Loucy (cell line): Measurements from ENCODE around the gene SIK3.
A peak's percentile ranks its signal among the peaks of the same experiment; 100 is the strongest.

ENCODE experiments used
- H2AFZ ChIP-seq: fragments of 200-600 bp; sonication (generic); 2 replicates; pipeline ENCODE4 v1.6.0; 2016; ENCODE audit warnings: antibody characterized with exemption, mild to moderate bottlenecking, low read length, moderate library complexity
- H3F3A ChIP-seq: fragments of 200-600 bp; 2 replicates; pipeline ENCODE4 v1.6.0; 2016; ENCODE audit warnings: antibody characterized with exemption, low read depth, mild to moderate bottlenecking
- H3K27me3 ChIP-seq: fragments of 200-600 bp; sonication (generic); 2 replicates; pipeline ENCODE4 v1.6.1; 2014; ENCODE audit warnings: low read length, mild to moderate bottlenecking; ENCODE audit not compliant: insufficient read depth, poor library complexity, severe bottlenecking
- H3K36me3 ChIP-seq: fragments of 200-600 bp; sonication (generic); 2 replicates; pipeline ENCODE4 v1.6.1; 2016; ENCODE audit warnings: low read length; ENCODE audit not compliant: insufficient read depth
- H3K4me1 ChIP-seq: fragments of 200-600 bp; sonication (generic); 2 replicates; pipeline ENCODE4 v1.5.1; 2014; ENCODE audit warnings: low read length, mild to moderate bottlenecking; ENCODE audit not compliant: insufficient read depth, poor library complexity, severe bottlenecking
- H3K4me2 ChIP-seq: fragments of 200-600 bp; sonication (generic); 2 replicates; pipeline ENCODE4 v1.6.0; 2014; ENCODE audit warnings: antibody characterized with exemption, low read length, low read depth, mild to moderate bottlenecking; ENCODE audit not compliant: poor library complexity, severe bottlenecking
- H3K4me3 ChIP-seq: fragments of 200-600 bp; sonication (generic); 2 replicates; pipeline ENCODE4 v1.5.1; 2014; ENCODE audit warnings: low read length, mild to moderate bottlenecking, mixed read lengths; ENCODE audit not compliant: poor library complexity, severe bottlenecking
- H3K79me2 ChIP-seq: fragments of 200-600 bp; sonication (generic); 2 replicates; pipeline ENCODE4 v1.6.1; 2014; ENCODE audit warnings: low read length; ENCODE audit not compliant: insufficient read depth
- H3K9ac ChIP-seq: fragments of 200-600 bp; sonication (generic); 2 replicates; pipeline ENCODE4 v1.6.0; 2014; ENCODE audit warnings: mild to moderate bottlenecking, low read depth, low read length, moderate library complexity; ENCODE audit not compliant: poor library complexity, severe bottlenecking
- H3K9me2 ChIP-seq: fragments of 200-600 bp; sonication (generic); replicated peaks from 2 replicates; pipeline ENCODE4 v1.6.1; 2016; ENCODE audit warnings: low read depth, low read length, mixed read lengths
- H3K9me3 ChIP-seq: fragments of 200-600 bp; sonication (generic); 2 replicates; pipeline ENCODE4 v1.6.1; 2014; ENCODE audit warnings: mild to moderate bottlenecking, antibody characterized with exemption, low read length, low read depth; ENCODE audit not compliant: insufficient read depth
- H4K20me1 ChIP-seq: fragments of 200-600 bp; sonication (generic); 2 replicates; pipeline ENCODE4 v1.6.0; 2014; ENCODE audit warnings: antibody characterized with exemption, low read length, mild to moderate bottlenecking; ENCODE audit not compliant: insufficient read depth, poor library complexity, severe bottlenecking
- EZH2phosphoT487 ChIP-seq: fragments of 200-600 bp; IDR thresholded peaks from 2 replicates; pipeline ENCODE4 v1.6.1; 2018; ENCODE audit warnings: antibody characterized with exemption, mild to moderate bottlenecking, moderate library complexity, borderline replicate concordance
- TF ChIP-seq, protein P1 (sequence below): fragments of 200-600 bp; sonication (generic); conservative IDR thresholded peaks from 2 replicates; pipeline ENCODE4 v1.5.1; 2014; ENCODE audit warnings: mild to moderate bottlenecking, antibody characterized with exemption, low read length

SIK3 gene

DNA sequence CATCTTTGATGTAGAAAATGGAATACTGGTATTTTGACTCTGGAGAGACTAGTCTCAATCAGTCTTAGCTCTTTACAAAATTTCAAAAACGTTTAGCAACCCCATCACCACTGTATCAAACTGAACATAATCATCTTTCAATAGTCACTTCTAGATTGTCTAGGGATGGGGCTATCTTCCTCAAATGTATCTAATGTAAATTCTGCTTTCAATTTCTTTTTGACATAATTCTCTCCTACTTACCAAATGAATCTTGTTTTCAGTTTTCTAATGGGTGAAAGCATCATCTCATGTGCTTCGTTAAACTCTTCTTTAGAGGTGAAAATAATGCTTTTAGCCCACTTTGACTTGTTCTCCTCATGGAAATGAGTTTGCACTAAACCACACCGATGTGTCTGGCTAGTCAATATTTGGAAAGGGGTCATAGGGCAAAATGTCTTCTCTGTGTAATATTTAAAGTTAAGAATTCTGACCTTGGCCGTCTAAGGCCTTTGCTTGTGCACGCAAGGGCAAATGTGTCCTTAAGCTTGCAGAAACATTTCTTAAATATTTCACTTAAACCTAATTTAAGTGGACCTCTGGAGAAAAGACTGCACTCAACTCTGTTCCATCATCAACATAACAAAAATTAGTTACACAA lies 5.2 kb downstream of the SIK3 start:
- Histone ChIP-seq H3F3A (no peaks in the 10 kb centered on the region), H3K9me2 (no peaks in the 10 kb centered on the region), H3K79me2 (peaks cover 99% of the 10 kb centered on the region), H4K20me1 (peaks cover 42% of the 10 kb centered on the region), H3K4me3 (no peak overlapping the region), H3K4me1 (peaks cover 46% of the 10 kb centered on the region), H3K9ac (no peak overlapping the region), H3K27me3 (no peaks in the 10 kb centered on the region), H3K9me3 (no peaks in the 10 kb centered on the region), H3K36me3 (no peaks in the 10 kb centered on the region), H3K4me2 (peak overlapping the region; percentile 82), H2AFZ (no peak overlapping the region)
- TF ChIP-seq, protein P1, sequence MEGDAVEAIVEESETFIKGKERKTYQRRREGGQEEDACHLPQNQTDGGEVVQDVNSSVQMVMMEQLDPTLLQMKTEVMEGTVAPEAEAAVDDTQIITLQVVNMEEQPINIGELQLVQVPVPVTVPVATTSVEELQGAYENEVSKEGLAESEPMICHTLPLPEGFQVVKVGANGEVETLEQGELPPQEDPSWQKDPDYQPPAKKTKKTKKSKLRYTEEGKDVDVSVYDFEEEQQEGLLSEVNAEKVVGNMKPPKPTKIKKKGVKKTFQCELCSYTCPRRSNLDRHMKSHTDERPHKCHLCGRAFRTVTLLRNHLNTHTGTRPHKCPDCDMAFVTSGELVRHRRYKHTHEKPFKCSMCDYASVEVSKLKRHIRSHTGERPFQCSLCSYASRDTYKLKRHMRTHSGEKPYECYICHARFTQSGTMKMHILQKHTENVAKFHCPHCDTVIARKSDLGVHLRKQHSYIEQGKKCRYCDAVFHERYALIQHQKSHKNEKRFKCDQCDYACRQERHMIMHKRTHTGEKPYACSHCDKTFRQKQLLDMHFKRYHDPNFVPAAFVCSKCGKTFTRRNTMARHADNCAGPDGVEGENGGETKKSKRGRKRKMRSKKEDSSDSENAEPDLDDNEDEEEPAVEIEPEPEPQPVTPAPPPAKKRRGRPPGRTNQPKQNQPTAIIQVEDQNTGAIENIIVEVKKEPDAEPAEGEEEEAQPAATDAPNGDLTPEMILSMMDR, result no peak
- TF ChIP-seq EZH2phosphoT487, result no peak

DNA sequence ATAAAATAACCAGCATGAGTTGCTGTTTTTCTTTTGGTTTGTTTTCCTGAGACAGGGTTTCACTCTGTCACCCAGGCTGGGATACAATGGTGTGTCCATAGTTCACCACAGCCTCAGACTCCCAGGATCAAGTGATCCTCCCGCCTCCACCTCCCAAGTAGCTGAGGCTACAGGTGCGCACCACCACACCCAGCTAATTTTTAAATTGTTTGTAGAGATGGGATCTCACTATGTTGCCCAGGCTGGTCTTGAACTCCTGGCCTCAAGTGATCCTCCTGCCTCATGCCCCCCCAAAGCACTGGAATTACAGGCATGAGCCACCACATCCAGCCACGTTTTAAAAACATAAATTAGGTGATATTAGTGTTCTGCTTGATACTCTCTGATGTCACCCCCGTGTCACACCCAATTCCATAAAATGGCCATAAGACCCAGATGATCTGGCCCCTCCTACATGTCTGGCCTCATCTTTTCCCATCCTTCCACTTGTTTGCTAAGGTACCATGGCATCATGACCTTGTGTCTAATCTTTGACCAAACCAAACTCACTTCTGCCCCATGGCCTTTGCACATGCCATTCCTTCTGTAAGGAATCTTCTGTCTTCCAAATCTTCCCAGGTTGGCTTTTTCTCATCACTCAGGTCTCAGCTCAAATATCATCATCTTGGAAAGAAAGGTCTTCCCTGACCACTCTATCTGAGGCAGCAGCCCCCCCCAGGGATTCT lies 6.3 kb downstream of the SIK3 start:
- Histone ChIP-seq H3K4me2 (no peak overlapping the region), H3K9me3 (no peaks in the 10 kb centered on the region), H3K9ac (no peak overlapping the region), H3K4me1 (peaks cover 53% of the 10 kb centered on the region), H3K4me3 (no peak overlapping the region), H3F3A (no peaks in the 10 kb centered on the region), H3K36me3 (no peaks in the 10 kb centered on the region), H4K20me1 (peaks cover 42% of the 10 kb centered on the region), H2AFZ (no peak overlapping the region), H3K79me2 (peaks cover 99% of the 10 kb centered on the region), H3K9me2 (no peaks in the 10 kb centered on the region), H3K27me3 (no peaks in the 10 kb centered on the region)
- TF ChIP-seq, protein P1, result no peak
- TF ChIP-seq EZH2phosphoT487, result no peak

DNA sequence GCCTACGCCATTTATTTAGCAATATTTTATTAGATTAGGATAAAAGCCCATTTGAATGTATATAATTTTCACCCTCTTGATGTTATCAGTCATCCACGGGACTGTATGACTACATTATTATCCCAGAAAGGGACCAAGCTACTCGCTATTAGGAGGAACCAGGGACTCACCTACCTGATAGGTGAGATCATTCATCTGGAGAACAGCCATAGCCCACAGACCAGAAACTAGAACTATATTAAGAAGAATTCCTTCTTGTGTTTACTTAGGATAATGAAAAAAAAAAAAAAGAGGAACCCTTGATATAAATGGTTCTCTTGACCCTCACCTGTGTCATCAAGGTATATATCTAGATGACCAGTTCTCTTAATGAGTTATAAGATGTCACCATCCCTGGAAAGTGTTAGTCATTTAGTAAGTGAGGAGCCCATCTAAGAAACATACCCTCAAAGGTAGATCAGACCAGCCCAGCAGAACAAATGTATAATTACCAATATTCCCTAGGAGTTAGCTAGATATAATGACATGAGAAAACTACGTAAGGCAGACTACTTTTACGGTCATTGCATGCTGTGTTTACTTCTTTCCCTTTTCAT lies 8.0 kb downstream of the SIK3 start:
- H3F3A ChIP-seq, result no peaks in the 10 kb centered on the region
- no peak overlapping the region for H3K9ac ChIP-seq
- H3K79me2 ChIP-seq, result peaks cover 97% of the 10 kb centered on the region
- peak overlapping the region; percentile 9 for H3K4me2 ChIP-seq
- H3K4me3 ChIP-seq, result no peak overlapping the region
- H3K36me3 ChIP-seq, result no peaks in the 10 kb centered on the region
- TF ChIP-seq, protein P1, result no peak
- TF ChIP-seq EZH2phosphoT487, result no peak
- no peaks in the 10 kb centered on the region for H3K9me2 ChIP-seq
- peaks cover 26% of the 10 kb centered on the region for H4K20me1 ChIP-seq
- peaks cover 36% of the 10 kb centered on the region for H3K4me1 ChIP-seq
- no peaks in the 10 kb centered on the region for H3K27me3 ChIP-seq
- H2AFZ ChIP-seq, result no peak overlapping the region
- H3K9me3 ChIP-seq, result no peaks in the 10 kb centered on the region
